ENCODE results near the gene MICU1.

MICU1 gene

GRCh38 chr10:72509941-72510340 is 115.9 kb downstream of the MICU1 start:
- H3K4me3 ChIP-seq (ENCODE audit: low read length) = no peak overlapping the region
- H3K9ac ChIP-seq (ENCODE audit: low read length) = no peak overlapping the region
- H3K27ac ChIP-seq (ENCODE audit: low read depth, low read length) = no peak overlapping the region
- no peaks in the 10 kb centered on the region for H3K4me1 ChIP-seq (ENCODE audit: control insufficient read depth, insufficient read depth, low read length)
- no peaks in the 10 kb centered on the region for H3K36me3 ChIP-seq (ENCODE audit: control insufficient read depth, insufficient read depth, low read length)
- no peaks in the 10 kb centered on the region for H3K27me3 ChIP-seq (ENCODE audit: control insufficient read depth, insufficient read depth, low read length)

GRCh38 chr10:72509206-72509799 is 116.6 kb downstream of the MICU1 start:
- H3K9ac ChIP-seq (ENCODE audit: low read length) = no peak overlapping the region
- H3K4me1 ChIP-seq (ENCODE audit: control insufficient read depth, insufficient read depth, low read length) = no peaks in the 10 kb centered on the region
- no peaks in the 10 kb centered on the region for H3K27me3 ChIP-seq (ENCODE audit: control insufficient read depth, insufficient read depth, low read length)
- no peak overlapping the region for H3K27ac ChIP-seq (ENCODE audit: low read depth, low read length)
- no peaks in the 10 kb centered on the region for H3K36me3 ChIP-seq (ENCODE audit: control insufficient read depth, insufficient read depth, low read length)
- H3K4me3 ChIP-seq (ENCODE audit: low read length) = no peak overlapping the region

GRCh38 chr10:72508033-72508432 is 117.8 kb downstream of the MICU1 start:
- Histone ChIP-seq H3K9ac (ENCODE audit: low read length) (no peak overlapping the region), H3K4me3 (ENCODE audit: low read length) (no peak overlapping the region), H3K27ac (ENCODE audit: low read depth, low read length) (no peak overlapping the region), H3K36me3 (ENCODE audit: control insufficient read depth, insufficient read depth, low read length) (no peaks in the 10 kb centered on the region), H3K27me3 (ENCODE audit: control insufficient read depth, insufficient read depth, low read length) (no peaks in the 10 kb centered on the region), H3K4me1 (ENCODE audit: control insufficient read depth, insufficient read depth, low read length) (no peaks in the 10 kb centered on the region)

- Histone ChIP-seq H3K4me3 (ENCODE audit: low read length) (no peak overlapping the region), H3K9ac (ENCODE audit: low read length) (no peak overlapping the region), H3K36me3 (ENCODE audit: control insufficient read depth, insufficient read depth, low read length) (no peaks in the 10 kb centered on the region), H3K4me1 (ENCODE audit: control insufficient read depth, insufficient read depth, low read length) (no peaks in the 10 kb centered on the region), H3K27ac (ENCODE audit: low read depth, low read length) (no peak overlapping the region), H3K27me3 (ENCODE audit: control insufficient read depth, insufficient read depth, low read length) (no peaks in the 10 kb centered on the region)
Observed at GRCh38 chr10:72506474-72506873, 119.4 kb downstream of the MICU1 start.

- Histone ChIP-seq H3K27ac (ENCODE audit: low read depth, low read length) (no peak overlapping the region), H3K27me3 (ENCODE audit: control insufficient read depth, insufficient read depth, low read length) (no peaks in the 10 kb centered on the region), H3K9ac (ENCODE audit: low read length) (no peak overlapping the region), H3K4me3 (ENCODE audit: low read length) (no peak overlapping the region), H3K4me1 (ENCODE audit: control insufficient read depth, insufficient read depth, low read length) (no peaks in the 10 kb centered on the region), H3K36me3 (ENCODE audit: control insufficient read depth, insufficient read depth, low read length) (no peaks in the 10 kb centered on the region)
Observed at GRCh38 chr10:72505435-72505834, 120.4 kb downstream of the MICU1 start.

GRCh38 chr10:72503694-72504438 is 122.0 kb downstream of the MICU1 start:
- Histone ChIP-seq H3K27ac (ENCODE audit: low read depth, low read length) (no peak overlapping the region), H3K4me1 (ENCODE audit: control insufficient read depth, insufficient read depth, low read length) (no peaks in the 10 kb centered on the region), H3K9ac (ENCODE audit: low read length) (no peak overlapping the region), H3K36me3 (ENCODE audit: control insufficient read depth, insufficient read depth, low read length) (no peaks in the 10 kb centered on the region), H3K4me3 (ENCODE audit: low read length) (no peak overlapping the region), H3K27me3 (ENCODE audit: control insufficient read depth, insufficient read depth, low read length) (no peaks in the 10 kb centered on the region)

GRCh38 chr10:72503241-72503640 is 122.6 kb downstream of the MICU1 start:
- Histone ChIP-seq H3K9ac (ENCODE audit: low read length) (no peak overlapping the region), H3K27ac (ENCODE audit: low read depth, low read length) (no peak overlapping the region), H3K36me3 (ENCODE audit: control insufficient read depth, insufficient read depth, low read length) (no peaks in the 10 kb centered on the region), H3K4me3 (ENCODE audit: low read length) (no peak overlapping the region), H3K4me1 (ENCODE audit: control insufficient read depth, insufficient read depth, low read length) (no peaks in the 10 kb centered on the region), H3K27me3 (ENCODE audit: control insufficient read depth, insufficient read depth, low read length) (no peaks in the 10 kb centered on the region)

- Histone ChIP-seq H3K9ac (ENCODE audit: low read length) (no peak overlapping the region), H3K4me1 (ENCODE audit: control insufficient read depth, insufficient read depth, low read length) (no peaks in the 10 kb centered on the region), H3K27ac (ENCODE audit: low read depth, low read length) (no peak overlapping the region), H3K36me3 (ENCODE audit: control insufficient read depth, insufficient read depth, low read length) (no peaks in the 10 kb centered on the region), H3K4me3 (ENCODE audit: low read length) (no peak overlapping the region), H3K27me3 (ENCODE audit: control insufficient read depth, insufficient read depth, low read length) (no peaks in the 10 kb centered on the region)
Observed at GRCh38 chr10:72502581-72502980, 123.3 kb downstream of the MICU1 start.

- H3K36me3 ChIP-seq (ENCODE audit: control insufficient read depth, insufficient read depth, low read length) = no peaks in the 10 kb centered on the region
- H3K4me1 ChIP-seq (ENCODE audit: control insufficient read depth, insufficient read depth, low read length) = no peaks in the 10 kb centered on the region
- H3K27me3 ChIP-seq (ENCODE audit: control insufficient read depth, insufficient read depth, low read length) = no peaks in the 10 kb centered on the region
- no peak overlapping the region for H3K27ac ChIP-seq (ENCODE audit: low read depth, low read length)
- H3K4me3 ChIP-seq (ENCODE audit: low read length) = no peak overlapping the region
- no peak overlapping the region for H3K9ac ChIP-seq (ENCODE audit: low read length)
Observed at GRCh38 chr10:72499701-72500100, 126.2 kb downstream of the MICU1 start.

- Histone ChIP-seq H3K27ac (ENCODE audit: low read depth, low read length) (no peak overlapping the region), H3K36me3 (ENCODE audit: control insufficient read depth, insufficient read depth, low read length) (no peaks in the 10 kb centered on the region), H3K9ac (ENCODE audit: low read length) (no peak overlapping the region), H3K27me3 (ENCODE audit: control insufficient read depth, insufficient read depth, low read length) (no peaks in the 10 kb centered on the region), H3K4me1 (ENCODE audit: control insufficient read depth, insufficient read depth, low read length) (no peaks in the 10 kb centered on the region), H3K4me3 (ENCODE audit: low read length) (no peak overlapping the region)
Observed at GRCh38 chr10:72490951-72491350, 134.9 kb downstream of the MICU1 start.

- Histone ChIP-seq H3K4me3 (ENCODE audit: low read length) (no peak overlapping the region), H3K4me1 (ENCODE audit: control insufficient read depth, insufficient read depth, low read length) (no peaks in the 10 kb centered on the region), H3K27me3 (ENCODE audit: control insufficient read depth, insufficient read depth, low read length) (no peaks in the 10 kb centered on the region), H3K27ac (ENCODE audit: low read depth, low read length) (no peak overlapping the region), H3K9ac (ENCODE audit: low read length) (no peak overlapping the region), H3K36me3 (ENCODE audit: control insufficient read depth, insufficient read depth, low read length) (no peaks in the 10 kb centered on the region)
Observed at GRCh38 chr10:72487521-72487920, 138.4 kb downstream of the MICU1 start.

GRCh38 chr10:72487116-72487515 is 138.8 kb downstream of the MICU1 start:
- no peaks in the 10 kb centered on the region for H3K27me3 ChIP-seq (ENCODE audit: control insufficient read depth, insufficient read depth, low read length)
- no peaks in the 10 kb centered on the region for H3K36me3 ChIP-seq (ENCODE audit: control insufficient read depth, insufficient read depth, low read length)
- no peak overlapping the region for H3K4me3 ChIP-seq (ENCODE audit: low read length)
- H3K4me1 ChIP-seq (ENCODE audit: control insufficient read depth, insufficient read depth, low read length) = no peaks in the 10 kb centered on the region
- H3K27ac ChIP-seq (ENCODE audit: low read depth, low read length) = no peak overlapping the region
- H3K9ac ChIP-seq (ENCODE audit: low read length) = no peak overlapping the region

- H3K9ac ChIP-seq (ENCODE audit: low read length) = no peak overlapping the region
- no peak overlapping the region for H3K4me3 ChIP-seq (ENCODE audit: low read length)
- no peaks in the 10 kb centered on the region for H3K4me1 ChIP-seq (ENCODE audit: control insufficient read depth, insufficient read depth, low read length)
- no peaks in the 10 kb centered on the region for H3K36me3 ChIP-seq (ENCODE audit: control insufficient read depth, insufficient read depth, low read length)
- H3K27me3 ChIP-seq (ENCODE audit: control insufficient read depth, insufficient read depth, low read length) = no peaks in the 10 kb centered on the region
- H3K27ac ChIP-seq (ENCODE audit: low read depth, low read length) = no peak overlapping the region
Observed at GRCh38 chr10:72485701-72486100, 140.2 kb downstream of the MICU1 start.

All from rectal smooth muscle tissue (tissue), 1 donor.